Measurements from ENCODE around the gene DSCAM. TPM values are rescaled to one million over a fixed set of nuclear protein-coding genes. Genes with fewer than 3 reads are reported as not detected.
"Not testable (repeated sequence)": the region's sequence is repeated elsewhere in the genome, so short reads cannot be mapped to it uniquely, and the experiment has no call there.

The DSCAM gene
- total RNA-seq, 1 donor from 2014 or later = not detected

GRCh38 chr21:40335704-40336103 is 511.3 kb downstream of the DSCAM start:
- H3K4me1 ChIP-seq = peaks cover 7% of the 10 kb centered on the region
- no peaks in the 10 kb centered on the region for H3K9me3 ChIP-seq (replicated peaks)
- TF ChIP-seq CTCF (IDR thresholded peaks at IDR 0.05; ENCODE audit: borderline replicate concordance) = no peak
- no peaks in the 10 kb centered on the region for H3K36me3 ChIP-seq
- peaks cover 13% of the 10 kb centered on the region for H3K27me3 ChIP-seq (ENCODE audit: low read depth)
- H3K27ac ChIP-seq (replicated peaks) = no peak overlapping the region
- no peak for DNase-seq
- H3K4me3 ChIP-seq = no peak overlapping the region
- intact Hi-C loops (cut with micrococcal nuclease) = no loop called here

- no peaks in the 10 kb centered on the region for H3K36me3 ChIP-seq
- no peaks in the 10 kb centered on the region for H3K9me3 ChIP-seq (replicated peaks)
- intact Hi-C loops (cut with micrococcal nuclease) = no loop called here
- peaks cover 6% of the 10 kb centered on the region for H3K27me3 ChIP-seq (ENCODE audit: low read depth)
- H3K4me1 ChIP-seq = peaks cover 7% of the 10 kb centered on the region
- no peak for TF ChIP-seq CTCF (IDR thresholded peaks at IDR 0.05; ENCODE audit: borderline replicate concordance)
- H3K27ac ChIP-seq (replicated peaks) = no peak overlapping the region
- H3K4me3 ChIP-seq = no peak overlapping the region
- no peak for DNase-seq
Observed at GRCh38 chr21:40334159-40334558, 512.8 kb downstream of the DSCAM start.

GRCh38 chr21:40333731-40334130 is 513.2 kb downstream of the DSCAM start:
- no peak for DNase-seq
- no peak for TF ChIP-seq CTCF (IDR thresholded peaks at IDR 0.05; ENCODE audit: borderline replicate concordance)
- Histone ChIP-seq H3K4me1 (peaks cover 7% of the 10 kb centered on the region), H3K27me3 (ENCODE audit: low read depth) (peaks cover 6% of the 10 kb centered on the region), H3K27ac (replicated peaks) (no peak overlapping the region), H3K9me3 (replicated peaks) (no peaks in the 10 kb centered on the region), H3K36me3 (no peaks in the 10 kb centered on the region), H3K4me3 (no peak overlapping the region)
- intact Hi-C loops (cut with micrococcal nuclease) = no loop called here

GRCh38 chr21:40331804-40332203 is 515.2 kb downstream of the DSCAM start:
- peaks cover 7% of the 10 kb centered on the region for H3K4me1 ChIP-seq
- TF ChIP-seq CTCF (IDR thresholded peaks at IDR 0.05; ENCODE audit: borderline replicate concordance) = no peak
- DNase-seq = no peak
- no peak overlapping the region for H3K4me3 ChIP-seq
- intact Hi-C loops (cut with micrococcal nuclease) = no loop called here
- H3K9me3 ChIP-seq (replicated peaks) = peaks cover 11% of the 10 kb centered on the region
- no peaks in the 10 kb centered on the region for H3K36me3 ChIP-seq
- no peaks in the 10 kb centered on the region for H3K27me3 ChIP-seq (ENCODE audit: low read depth)
- no peak overlapping the region for H3K27ac ChIP-seq (replicated peaks)

GRCh38 chr21:40331172-40331571 is 515.8 kb downstream of the DSCAM start:
- DNase-seq = no peak
- H3K36me3 ChIP-seq = no peaks in the 10 kb centered on the region
- peaks cover 16% of the 10 kb centered on the region for H3K9me3 ChIP-seq (replicated peaks)
- no peaks in the 10 kb centered on the region for H3K27me3 ChIP-seq (ENCODE audit: low read depth)
- intact Hi-C loops (cut with micrococcal nuclease) = no loop called here
- H3K4me1 ChIP-seq = peaks cover 7% of the 10 kb centered on the region
- TF ChIP-seq CTCF (IDR thresholded peaks at IDR 0.05; ENCODE audit: borderline replicate concordance) = no peak
- no peak overlapping the region for H3K27ac ChIP-seq (replicated peaks)
- H3K4me3 ChIP-seq = no peak overlapping the region

GRCh38 chr21:40324389-40324788 is 522.6 kb downstream of the DSCAM start:
- TF ChIP-seq CTCF (IDR thresholded peaks at IDR 0.05; ENCODE audit: borderline replicate concordance) = no peak

GRCh38 chr21:40320718-40321117 is 526.2 kb downstream of the DSCAM start:
- intact Hi-C loops (cut with micrococcal nuclease); H3K27me3 ChIP-seq (ENCODE audit: low read depth); H3K27ac ChIP-seq (replicated peaks): not testable (repeated sequence)

More at GRCh38 chr21:40324389-40324788, 522.6 kb downstream of the DSCAM start:
- H3K36me3 ChIP-seq = no peaks in the 10 kb centered on the region
- H3K27ac ChIP-seq (replicated peaks) = no peak overlapping the region
- no peak overlapping the region for H3K4me3 ChIP-seq
- H3K27me3 ChIP-seq (ENCODE audit: low read depth) = no peaks in the 10 kb centered on the region
- no peaks in the 10 kb centered on the region for H3K4me1 ChIP-seq
- intact Hi-C loops (cut with micrococcal nuclease) = no loop called here
- peaks cover 16% of the 10 kb centered on the region for H3K9me3 ChIP-seq (replicated peaks)
- no peak for DNase-seq

More at GRCh38 chr21:40320718-40321117, 526.2 kb downstream of the DSCAM start:
- DNase-seq; H3K4me3 ChIP-seq; H3K9me3 ChIP-seq (replicated peaks); H3K4me1 ChIP-seq; H3K36me3 ChIP-seq: not testable (repeated sequence)

Data from left ventricle myocardium inferior (tissue), 1 donor.